Measurements from ENCODE around the gene GSX2.

Gene GSX2

DNA sequence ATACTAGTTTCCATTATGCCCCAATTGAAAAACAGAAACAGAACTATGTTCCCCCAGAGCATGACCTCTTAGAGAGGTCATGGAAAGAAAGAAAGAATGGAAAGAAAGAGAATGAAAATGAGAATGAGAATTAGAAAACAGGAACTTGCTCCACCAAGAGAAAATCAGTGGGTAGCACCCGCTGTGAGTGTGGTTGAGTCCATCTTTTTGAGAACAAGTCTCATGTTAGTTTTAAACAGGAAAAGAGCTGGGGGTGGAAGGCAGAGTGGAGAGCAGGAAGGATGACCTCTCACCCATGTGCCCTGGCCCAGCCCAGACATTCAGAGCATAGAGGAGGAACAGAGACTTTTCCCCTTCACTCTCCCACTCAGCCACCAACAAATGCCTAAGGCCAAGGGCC, 4.9 kb downstream of the GSX2 start:
- TF ChIP-seq ZBTB7A (IDR thresholded peaks at IDR 0.05; ENCODE audit: low read depth) (no peak), TEAD4 (IDR thresholded peaks at IDR 0.05) (no peak), RAD21 (IDR thresholded peaks at IDR 0.05; ENCODE audit: low read depth) (no peak)
- TF ChIP-seq, protein P1, sequence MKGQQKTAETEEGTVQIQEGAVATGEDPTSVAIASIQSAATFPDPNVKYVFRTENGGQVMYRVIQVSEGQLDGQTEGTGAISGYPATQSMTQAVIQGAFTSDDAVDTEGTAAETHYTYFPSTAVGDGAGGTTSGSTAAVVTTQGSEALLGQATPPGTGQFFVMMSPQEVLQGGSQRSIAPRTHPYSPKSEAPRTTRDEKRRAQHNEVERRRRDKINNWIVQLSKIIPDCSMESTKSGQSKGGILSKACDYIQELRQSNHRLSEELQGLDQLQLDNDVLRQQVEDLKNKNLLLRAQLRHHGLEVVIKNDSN (IDR thresholded peaks at IDR 0.05) = no peak

GRCh38 chr4:54107951-54108748, 8.2 kb downstream of the GSX2 start:
- TF ChIP-seq TCF12 (IDR thresholded peaks at IDR 0.05; ENCODE audit: low read depth) (no peak), YY1 (IDR thresholded peaks at IDR 0.05; ENCODE audit: low read depth) (no peak), RAD21 (IDR thresholded peaks at IDR 0.05; ENCODE audit: low read depth) (no peak), TEAD4 (IDR thresholded peaks at IDR 0.05) (no peak), ZBTB7A (IDR thresholded peaks at IDR 0.05; ENCODE audit: low read depth) (no peak), TAF1 (IDR thresholded peaks at IDR 0.05; ENCODE audit: low read depth) (no peak)

DNA sequence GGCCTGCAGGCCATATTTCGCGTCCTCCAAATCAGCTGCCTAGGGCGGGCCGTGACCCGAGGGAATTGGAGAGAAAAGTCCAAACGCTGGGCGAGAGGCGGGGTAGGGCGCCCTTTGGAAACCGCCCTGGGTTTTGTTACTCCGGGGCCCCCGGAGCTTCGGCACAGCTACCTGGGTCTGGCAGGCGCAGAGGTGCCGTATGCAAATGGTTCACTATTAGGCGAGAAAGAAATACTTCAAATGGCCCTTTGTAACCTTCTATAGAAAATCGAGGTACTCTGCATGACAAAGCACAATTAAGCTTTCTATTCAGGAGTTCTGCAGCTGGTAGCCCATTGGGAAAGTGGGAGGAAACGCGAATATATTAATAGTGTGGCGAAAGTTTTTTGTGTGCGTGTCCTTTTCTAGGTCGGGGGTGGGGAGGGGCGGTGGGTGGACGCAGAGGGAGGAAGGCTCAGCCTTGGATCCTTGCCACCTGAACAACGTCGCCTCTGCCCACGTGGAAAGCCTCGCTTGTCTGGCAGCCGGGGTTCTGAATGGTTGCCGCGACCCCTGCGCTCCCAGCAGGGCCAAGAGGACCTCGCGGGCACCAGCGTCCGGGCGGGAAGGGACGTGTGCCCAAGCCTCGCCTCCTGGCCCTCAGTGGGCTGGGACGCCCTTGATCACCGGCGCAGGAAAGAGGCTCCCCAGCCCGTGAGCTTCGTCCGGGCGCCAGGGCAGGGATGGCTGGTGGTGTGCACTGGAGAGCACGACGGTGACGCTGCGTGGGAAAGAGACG, 9.5 kb downstream of the GSX2 start:
- no peak for TF ChIP-seq YY1 (IDR thresholded peaks at IDR 0.05; ENCODE audit: low read depth)

DNA sequence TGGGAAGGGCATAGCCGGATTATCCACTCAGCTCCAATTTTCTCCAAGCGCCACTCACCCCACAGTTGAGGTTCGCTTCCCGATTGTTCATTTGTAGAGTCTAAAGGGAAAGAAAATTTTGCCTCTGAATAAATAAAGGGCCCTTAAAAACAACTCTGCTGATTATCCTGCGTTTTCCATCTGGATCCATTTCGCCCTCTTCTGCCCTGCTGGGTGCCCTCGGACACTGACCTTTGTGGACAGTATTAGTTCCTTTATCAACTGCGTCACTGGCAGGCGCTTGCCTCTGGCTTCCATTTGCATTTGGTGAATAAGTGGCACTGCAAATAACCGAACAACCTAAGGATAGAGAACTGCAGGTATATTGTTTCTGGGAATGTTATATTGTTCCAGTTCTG, 10.1 kb downstream of the GSX2 start:
- TF ChIP-seq TEAD4 (IDR thresholded peaks at IDR 0.05) = no peak
- no peak for TF ChIP-seq CEBPB (IDR thresholded peaks at IDR 0.05)
- TF ChIP-seq TAF1 (IDR thresholded peaks at IDR 0.05; ENCODE audit: low read depth) = no peak
- no peak for TF ChIP-seq YY1 (IDR thresholded peaks at IDR 0.05; ENCODE audit: low read depth)
- TF ChIP-seq, protein P1 (IDR thresholded peaks at IDR 0.05) = no peak
- TF ChIP-seq CREB1 (IDR thresholded peaks at IDR 0.05; ENCODE audit: low read depth) = no peak
- TF ChIP-seq FOXM1 (IDR thresholded peaks at IDR 0.05; ENCODE audit: borderline replicate concordance, low read depth) = no peak
- no peak for TF ChIP-seq ZBTB7A (IDR thresholded peaks at IDR 0.05; ENCODE audit: low read depth)
- TF ChIP-seq NFIC (IDR thresholded peaks at IDR 0.05) = no peak
- TF ChIP-seq RAD21 (IDR thresholded peaks at IDR 0.05; ENCODE audit: low read depth) = no peak
- TF ChIP-seq EGR1 (IDR thresholded peaks at IDR 0.05) = no peak
- TF ChIP-seq MAX (IDR thresholded peaks at IDR 0.05) = no peak
- no peak for TF ChIP-seq TCF12 (IDR thresholded peaks at IDR 0.05; ENCODE audit: low read depth)

DNA sequence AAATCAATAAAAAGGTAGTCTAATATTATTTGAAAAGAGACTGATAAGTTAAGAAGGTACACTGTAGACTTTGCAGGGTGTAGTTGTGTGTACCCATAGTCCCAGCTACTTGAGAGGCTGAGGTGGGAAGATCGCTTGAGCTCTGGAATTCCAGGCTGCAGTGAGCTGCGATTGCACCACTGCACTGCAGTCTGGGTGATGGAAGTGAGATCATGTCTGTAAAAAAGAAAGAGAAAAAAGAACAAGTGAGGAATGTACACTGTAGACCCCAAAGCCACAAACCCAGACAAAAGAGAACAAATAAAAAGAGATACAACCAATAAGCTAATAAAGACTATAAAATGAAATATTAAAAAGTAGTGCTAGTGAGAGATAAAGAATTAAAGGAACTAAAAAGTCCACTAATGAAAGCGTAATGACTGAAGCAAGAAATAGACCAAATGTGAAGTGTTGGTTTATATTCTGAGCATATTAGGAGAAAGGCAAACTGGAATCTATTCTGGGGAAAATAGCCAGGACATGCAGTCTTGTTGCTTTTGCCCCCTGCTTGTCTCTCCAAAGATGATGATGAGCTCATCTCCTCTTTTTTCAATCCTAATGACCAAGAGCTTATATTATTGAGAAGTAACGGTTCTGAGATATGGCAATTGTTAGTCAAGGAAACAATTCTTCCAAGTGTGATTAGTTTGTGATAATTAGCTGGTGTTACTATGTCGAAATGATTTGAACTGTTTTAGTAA, 19.1 kb downstream of the GSX2 start:
- TF ChIP-seq, protein P1 (IDR thresholded peaks at IDR 0.05) = no peak
- no peak for TF ChIP-seq CREB1 (IDR thresholded peaks at IDR 0.05; ENCODE audit: low read depth)
- TF ChIP-seq EGR1 (IDR thresholded peaks at IDR 0.05) = no peak
- TF ChIP-seq TAF1 (IDR thresholded peaks at IDR 0.05; ENCODE audit: low read depth) = no peak
- TF ChIP-seq CEBPB (IDR thresholded peaks at IDR 0.05) = no peak
- no peak for TF ChIP-seq ZBTB7A (IDR thresholded peaks at IDR 0.05; ENCODE audit: low read depth)
- no peak for TF ChIP-seq NFIC (IDR thresholded peaks at IDR 0.05)
- TF ChIP-seq TEAD4 (IDR thresholded peaks at IDR 0.05) = no peak
- no peak for TF ChIP-seq EP300 (IDR thresholded peaks at IDR 0.05; ENCODE audit: borderline replicate concordance)
- TF ChIP-seq REST (IDR thresholded peaks at IDR 0.05; ENCODE audit: low read depth) = no peak
- no peak for TF ChIP-seq FOXM1 (IDR thresholded peaks at IDR 0.05; ENCODE audit: borderline replicate concordance, low read depth)
- no peak for TF ChIP-seq RAD21 (IDR thresholded peaks at IDR 0.05; ENCODE audit: low read depth)
- TF ChIP-seq MAX (IDR thresholded peaks at IDR 0.05) = no peak
- no peak for TF ChIP-seq TCF12 (IDR thresholded peaks at IDR 0.05; ENCODE audit: low read depth)
- no peak for TF ChIP-seq YY1 (IDR thresholded peaks at IDR 0.05; ENCODE audit: low read depth)

DNA sequence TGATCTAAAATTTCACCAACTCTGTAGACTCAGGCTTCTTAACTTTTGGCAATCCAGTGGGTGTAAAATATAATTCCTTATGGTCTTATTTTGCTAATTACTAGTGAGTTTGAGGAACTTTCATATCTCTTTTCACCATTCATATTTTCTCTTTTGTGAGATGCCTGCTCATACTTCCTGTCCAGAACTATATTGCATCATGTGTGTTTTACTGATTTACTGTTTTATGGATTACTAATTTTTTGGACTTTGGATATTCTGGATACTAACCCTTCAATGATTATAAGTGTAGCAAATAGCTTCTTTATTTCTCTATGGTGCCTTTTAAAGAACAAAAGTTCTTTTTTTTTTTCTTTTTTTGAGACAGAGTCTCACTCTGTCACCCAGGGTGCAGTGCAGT, 20.6 kb downstream of the GSX2 start:
- TF ChIP-seq CEBPB (IDR thresholded peaks at IDR 0.05) = no peak

- no peak for TF ChIP-seq FOXM1 (IDR thresholded peaks at IDR 0.05; ENCODE audit: borderline replicate concordance, low read depth)
- no peak for TF ChIP-seq CEBPB (IDR thresholded peaks at IDR 0.05)
- TF ChIP-seq REST (IDR thresholded peaks at IDR 0.05; ENCODE audit: low read depth) = no peak
- TF ChIP-seq YY1 (IDR thresholded peaks at IDR 0.05; ENCODE audit: low read depth) = no peak
- no peak for TF ChIP-seq RAD21 (IDR thresholded peaks at IDR 0.05; ENCODE audit: low read depth)
- no peak for TF ChIP-seq MAX (IDR thresholded peaks at IDR 0.05)
- TF ChIP-seq, protein P1 (IDR thresholded peaks at IDR 0.05) = no peak
- TF ChIP-seq TCF12 (IDR thresholded peaks at IDR 0.05; ENCODE audit: low read depth) = no peak
- no peak for TF ChIP-seq ZBTB7A (IDR thresholded peaks at IDR 0.05; ENCODE audit: low read depth)
- no peak for TF ChIP-seq TEAD4 (IDR thresholded peaks at IDR 0.05)
- no peak for TF ChIP-seq CREB1 (IDR thresholded peaks at IDR 0.05; ENCODE audit: low read depth)
- TF ChIP-seq EGR1 (IDR thresholded peaks at IDR 0.05) = no peak
- TF ChIP-seq TAF1 (IDR thresholded peaks at IDR 0.05; ENCODE audit: low read depth) = no peak
- no peak for TF ChIP-seq EP300 (IDR thresholded peaks at IDR 0.05; ENCODE audit: borderline replicate concordance)
- TF ChIP-seq NFIC (IDR thresholded peaks at IDR 0.05) = no peak
Observed at GRCh38 chr4:54127660-54128059, 27.7 kb downstream of the GSX2 start.

Measured in Ishikawa (cell line).